HG03575 (cell line): ENCODE results near the gene CAB39.

Source experiments
- ATAC-seq: cut with Tn5 transposase; IDR thresholded peaks from one replicate; pipeline ENCODE4 v1.9.1; 2021; ENCODE audit not compliant: unreplicated experiment, insufficient number of reproducible peaks, low FRiP score; ENCODE audit errors: extremely low read depth

The CAB39 gene

GRCh38 chr2:230712443-230713330 lies at the start of gene CAB39:
Gene CAB39 (plus strand): TSS chr2:230712842. CDS start chr2:230760002, 47,160 bp downstream.
- peak; percentile 38 for ATAC-seq

- no peak for ATAC-seq
These were observed 48.5 kb upstream of the CAB39 start for GRCh38 chr2:230664128-230664527.

GRCh38 chr2:230664844-230665243 lies 47.8 kb upstream of the CAB39 start:
- ATAC-seq, result no peak

- ATAC-seq, result no peak
These were observed 47.4 kb upstream of the CAB39 start for GRCh38 chr2:230665263-230665691.

GRCh38 chr2:230666446-230666845 lies 46.2 kb upstream of the CAB39 start:
- ATAC-seq, result no peak

GRCh38 chr2:230666885-230667712 lies 45.5 kb upstream of the CAB39 start:
- ATAC-seq, result no peak

- peak; percentile 30 for ATAC-seq
These were observed 44.3 kb upstream of the CAB39 start for GRCh38 chr2:230668184-230668938.

GRCh38 chr2:230668939-230669303 lies 43.7 kb upstream of the CAB39 start:
- no peak for ATAC-seq

- ATAC-seq, result no peak
These were observed 43.2 kb upstream of the CAB39 start for GRCh38 chr2:230669386-230669950.

- ATAC-seq, result no peak
These were observed 41.5 kb upstream of the CAB39 start for GRCh38 chr2:230671117-230671516.

- ATAC-seq, result no peak
These were observed 39.8 kb upstream of the CAB39 start for GRCh38 chr2:230672836-230673235.

GRCh38 chr2:230674401-230674800 lies 38.2 kb upstream of the CAB39 start:
- no peak for ATAC-seq

GRCh38 chr2:230674966-230675672 lies 37.5 kb upstream of the CAB39 start:
- no peak for ATAC-seq

GRCh38 chr2:230676546-230676945 lies 36.1 kb upstream of the CAB39 start:
- no peak for ATAC-seq

GRCh38 chr2:230677201-230677946 lies 35.3 kb upstream of the CAB39 start:
- ATAC-seq, result no peak

GRCh38 chr2:230678018-230678417 lies 34.6 kb upstream of the CAB39 start:
- ATAC-seq, result no peak

- no peak for ATAC-seq
These were observed 34.2 kb upstream of the CAB39 start for GRCh38 chr2:230678451-230678850.
